GM21423 (cell line): ENCODE measurements around the gene RHOV.

Source experiments
- ATAC-seq: cut with Tn5 transposase; IDR thresholded peaks from one replicate; pipeline ENCODE4 v1.9.1; 2021; ENCODE audit warnings: mild to moderate bottlenecking, moderate library complexity; ENCODE audit not compliant: unreplicated experiment

RHOV gene

GRCh38 chr15:40904552-40905201 lies 30.6 kb upstream of the RHOV start:
- no peak for ATAC-seq

- ATAC-seq, result no peak
Observed at GRCh38 chr15:40902605-40903561, 28.8 kb upstream of the RHOV start.

- ATAC-seq, result no peak
Observed at GRCh38 chr15:40901053-40901443, 27.0 kb upstream of the RHOV start.

- no peak for ATAC-seq
Observed at GRCh38 chr15:40900256-40901052, 26.4 kb upstream of the RHOV start.

GRCh38 chr15:40899536-40900207 lies 25.6 kb upstream of the RHOV start:
- ATAC-seq, result no peak

GRCh38 chr15:40894681-40895448 lies 20.8 kb upstream of the RHOV start:
- peak; percentile 34 for ATAC-seq

- ATAC-seq, result peak; percentile 89
Observed at GRCh38 chr15:40893733-40894680, 20.0 kb upstream of the RHOV start, which contains the start of gene VPS18. Gene VPS18, plus strand, starts transcription at chr15:40894450. Its CDS starts 319 bp downstream, at chr15:40894769.

GRCh38 chr15:40893019-40893670 lies 19.1 kb upstream of the RHOV start:
- ATAC-seq, result no peak

GRCh38 chr15:40892447-40893012 lies 18.5 kb upstream of the RHOV start:
- ATAC-seq, result no peak

GRCh38 chr15:40891810-40892446 lies 17.9 kb upstream of the RHOV start:
- ATAC-seq, result no peak

- no peak for ATAC-seq
Observed at GRCh38 chr15:40891138-40891537, 17.1 kb upstream of the RHOV start.

GRCh38 chr15:40889112-40889511 lies 15.1 kb upstream of the RHOV start:
- ATAC-seq, result no peak

GRCh38 chr15:40886586-40886985 lies 12.6 kb upstream of the RHOV start:
- ATAC-seq, result no peak

- no peak for ATAC-seq
Observed at GRCh38 chr15:40881351-40881750, 7.3 kb upstream of the RHOV start.

GRCh38 chr15:40879609-40880008 lies 5.6 kb upstream of the RHOV start:
- ATAC-seq, result no peak

GRCh38 chr15:40878785-40879184 lies 4.8 kb upstream of the RHOV start:
- no peak for ATAC-seq

GRCh38 chr15:40877694-40878093 lies 3.7 kb upstream of the RHOV start:
- ATAC-seq, result no peak
